H9 (cell line): ENCODE measurements around the gene SERINC3. TPM values are rescaled to one million over a fixed set of nuclear protein-coding genes. Genes with fewer than 3 reads are reported as not detected.

Source experiments
- DNase-seq: peaks from one replicate; pipeline ENCODE4 v3.0.0-alpha.2; 2017
- H2AFZ ChIP-seq: one replicate; pipeline ENCODE4 v1.6.1; 2013; ENCODE audit warnings: mild to moderate bottlenecking, low read length, control low read depth, moderate library complexity
- H2AK5ac ChIP-seq: 2 replicates; pipeline ENCODE4 v1.6.1; 2013; ENCODE audit warnings: low read length, control low read depth, mixed read lengths; ENCODE audit not compliant: insufficient read length
- H2BK120ac ChIP-seq: one replicate; pipeline ENCODE4 v1.6.1; 2013; ENCODE audit warnings: low read depth, mild to moderate bottlenecking, low read length, control low read depth, inconsistent platforms; ENCODE audit not compliant: poor library complexity, severe bottlenecking
- H2BK12ac ChIP-seq: 2 replicates; pipeline ENCODE4 v1.6.1; 2013; ENCODE audit warnings: low read length, control low read depth, mixed read lengths, low read depth; ENCODE audit not compliant: insufficient read length
- H2BK15ac ChIP-seq: 2 replicates; pipeline ENCODE4 v1.6.1; 2013; ENCODE audit warnings: low read depth, low read length, control low read depth
- H2BK20ac ChIP-seq: one replicate; pipeline ENCODE4 v1.6.1; 2013; ENCODE audit warnings: low read depth, mild to moderate bottlenecking, low read length, control low read depth, inconsistent platforms; ENCODE audit not compliant: poor library complexity, severe bottlenecking
- H2BK5ac ChIP-seq: 2 replicates; pipeline ENCODE4 v1.6.1; 2013; ENCODE audit warnings: low read length, control low read depth, mixed read lengths; ENCODE audit not compliant: insufficient read length
- H3K14ac ChIP-seq: 2 replicates; pipeline ENCODE4 v1.6.1; 2013; ENCODE audit warnings: low read length, control low read depth; ENCODE audit not compliant: insufficient read depth
- H3K18ac ChIP-seq: 2 replicates; pipeline ENCODE4 v1.6.1; 2013; ENCODE audit warnings: low read depth, mild to moderate bottlenecking, mixed read lengths, low read length, control low read depth; ENCODE audit not compliant: insufficient read length
- H3K23ac ChIP-seq: 2 replicates; pipeline ENCODE4 v1.6.1; 2013; ENCODE audit warnings: low read length, control low read depth, mixed read lengths, low read depth; ENCODE audit not compliant: insufficient read length
- H3K23me2 ChIP-seq: 2 replicates; pipeline ENCODE4 v1.6.1; 2013; ENCODE audit warnings: low read depth, mild to moderate bottlenecking, mixed read lengths, low read length, control low read depth; ENCODE audit not compliant: insufficient read length, poor library complexity, severe bottlenecking
- H3K27ac ChIP-seq: 2 replicates; pipeline ENCODE4 v1.5.1; 2013; ENCODE audit warnings: low read length, control low read depth, mixed read lengths, low read depth; ENCODE audit not compliant: insufficient read length
- H3K27me3 ChIP-seq: 2 replicates; pipeline ENCODE4 v1.6.1; 2013; ENCODE audit warnings: low read length, control low read depth, inconsistent platforms; ENCODE audit not compliant: insufficient read depth
- H3K4ac ChIP-seq: 2 replicates; pipeline ENCODE4 v1.6.1; 2013; ENCODE audit warnings: low read depth, mild to moderate bottlenecking, control low read depth, inconsistent platforms, low read length, moderate library complexity
- H3K4me1 ChIP-seq: 2 replicates; pipeline ENCODE4 v1.6.1; 2013; ENCODE audit warnings: low read length, control low read depth, inconsistent platforms; ENCODE audit not compliant: insufficient read depth
- H3K4me2 ChIP-seq: 2 replicates; pipeline ENCODE4 v1.6.1; 2013; ENCODE audit warnings: low read length, control low read depth, mixed read lengths; ENCODE audit not compliant: insufficient read length, insufficient read depth
- H3K56ac ChIP-seq: 2 replicates; pipeline ENCODE4 v1.6.1; 2013; ENCODE audit warnings: low read depth, mild to moderate bottlenecking, mixed read lengths, low read length, control low read depth; ENCODE audit not compliant: insufficient read length
- H3K79me1 ChIP-seq: 2 replicates; pipeline ENCODE4 v1.6.1; 2013; ENCODE audit warnings: low read depth, mild to moderate bottlenecking, moderate library complexity, low read length, control low read depth, inconsistent platforms; ENCODE audit not compliant: insufficient read depth, poor library complexity, severe bottlenecking
- H3K79me2 ChIP-seq: 2 replicates; pipeline ENCODE4 v1.6.1; 2013; ENCODE audit warnings: low read length, control low read depth, inconsistent platforms; ENCODE audit not compliant: insufficient read depth
- H3K9ac ChIP-seq: 2 replicates; pipeline ENCODE4 v1.6.1; 2013; ENCODE audit warnings: low read length, control low read depth, mixed read lengths; ENCODE audit not compliant: insufficient read length; ENCODE audit errors: extremely low read depth
- H3K9me3 ChIP-seq: one replicate; pipeline ENCODE4 v1.6.1; 2013; ENCODE audit warnings: low read depth, low read length, inconsistent platforms; ENCODE audit not compliant: control insufficient read depth
- H3T11ph ChIP-seq: one replicate; pipeline ENCODE4 v1.6.1; 2013; ENCODE audit warnings: mild to moderate bottlenecking, low read length, control low read depth, inconsistent platforms
- H4K20me1 ChIP-seq: one replicate; pipeline ENCODE4 v1.6.1; 2013; ENCODE audit not compliant: control insufficient read depth, insufficient read length, insufficient read depth
- H4K5ac ChIP-seq: 2 replicates; pipeline ENCODE4 v1.6.1; 2013; ENCODE audit warnings: low read depth, mild to moderate bottlenecking, mixed read lengths, low read length, control low read depth; ENCODE audit not compliant: insufficient read length
- H4K8ac ChIP-seq: replicated peaks from 2 replicates; pipeline ENCODE4 v1.6.1; 2013; ENCODE audit warnings: low read length, control low read depth, mixed read lengths, low read depth; ENCODE audit not compliant: insufficient read length
- H4K91ac ChIP-seq: 2 replicates; pipeline ENCODE4 v1.6.1; 2013; ENCODE audit warnings: low read depth, mild to moderate bottlenecking, moderate library complexity, mixed read lengths, low read length, control low read depth; ENCODE audit not compliant: insufficient read length
- H3K27ac Mint-ChIP-seq, 3 experiments: 2 replicates in 2 of 3; 3 replicates in 1 of 3; pipeline ENCODE4 v1.8.0; 2020 to 2021; ENCODE audit warnings: mixed read lengths in 3 of 3, mild to moderate bottlenecking in 1 of 3, moderate library complexity in 1 of 3
- H3K27me3 Mint-ChIP-seq: 2 replicates; pipeline ENCODE4 v1.8.0; 2021; ENCODE audit warnings: low read depth, mild to moderate bottlenecking, moderate library complexity, mixed read lengths
- H3K36me3 Mint-ChIP-seq, 3 experiments: 2 replicates in 2 of 3; 3 replicates in 1 of 3; pipeline ENCODE4 v1.8.0; 2020 to 2021; ENCODE audit warnings: low read depth in 3 of 3, mixed read lengths in 3 of 3; ENCODE audit not compliant: insufficient read depth in 1 of 3
- H3K4me1 Mint-ChIP-seq, 2 experiments: 2 replicates each; pipeline ENCODE4 v1.8.0; 2020; ENCODE audit warnings: mixed read lengths in 2 of 2
- H3K4me3 Mint-ChIP-seq, 2 experiments: 2 replicates in 1 of 2; 3 replicates in 1 of 2; pipeline ENCODE4 v1.8.0; 2020 to 2021; ENCODE audit warnings: mild to moderate bottlenecking in 2 of 2, mixed read lengths in 2 of 2, moderate library complexity in 1 of 2
- H3K9me3 Mint-ChIP-seq, 2 experiments: 2 replicates in 1 of 2; 3 replicates in 1 of 2; pipeline ENCODE4 v1.8.0; 2020; ENCODE audit warnings: mild to moderate bottlenecking in 2 of 2, mixed read lengths in 2 of 2, moderate library complexity in 1 of 2
- WGBS: extraction: QIAGEN DNeasy Blood & Tissue Kit; methylation state at CpG from one replicate; pipeline ENCODE4 v1.1.7; 2013; ENCODE audit warnings: missing lambda C conversion rate, low lambda C conversion rate, mixed read lengths; ENCODE audit not compliant: insufficient read length; ENCODE audit errors: extremely low coverage; 5-methylcytosine and 5-hydroxymethylcytosine counted together
- total RNA-seq: library from RNA; stranded (reverse); gene quantifications from 2 replicates; pipeline ENCODE4 v1.2.1, GENCODE V29; 2021
- TF ChIP-seq, protein P1 (sequence below): fragments of 200-600 bp; sonication (generic); conservative IDR thresholded peaks from 3 replicates; pipeline ENCODE4 v1.8.0; 2021; ENCODE audit warnings: antibody characterized with exemption, mild to moderate bottlenecking

Gene SERINC3
- total RNA-seq, 1 experiment from 2014 or later = 41.5 TPM

DNA sequence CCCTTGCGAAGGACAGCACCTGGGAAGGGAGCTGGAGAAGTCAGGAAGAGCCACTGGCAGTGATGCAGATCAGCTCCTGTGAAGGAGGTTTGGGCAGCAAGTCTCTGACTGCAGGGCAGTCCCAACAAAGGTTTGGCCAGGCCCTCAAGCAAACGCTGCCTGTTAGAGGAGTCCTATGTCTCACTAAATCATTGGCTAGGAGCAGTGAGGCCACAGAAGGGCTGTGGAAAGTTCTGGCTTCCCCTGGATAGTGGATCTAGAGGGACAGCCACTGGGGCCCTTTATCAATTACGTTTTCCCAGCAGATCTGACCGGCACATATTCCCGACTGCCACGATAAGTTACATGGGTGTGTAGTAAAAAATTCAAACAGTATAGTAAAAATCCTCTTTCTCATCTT lies 43.7 kb downstream of the SERINC3 start:
- Histone ChIP-seq H2BK20ac (no peak overlapping the region), H2AK5ac (no peak overlapping the region), H3K79me2 (no peaks in the 10 kb centered on the region), H4K8ac (no peak overlapping the region), H2AFZ (no peak overlapping the region), H3K4me1 (peaks cover 3% of the 10 kb centered on the region; the same call in 1 of the 2 replicates), H3K56ac (no peak overlapping the region), H3K9me3 (no peaks in the 10 kb centered on the region), H3K14ac (no peak overlapping the region), H3K27ac (no peak overlapping the region), H3K79me1 (no peaks in the 10 kb centered on the region), H3K9ac (no peak overlapping the region), H4K20me1 (no peaks in the 10 kb centered on the region), H3K23ac (no peak overlapping the region), H2BK5ac (no peak overlapping the region), H3K27me3 (no peaks in the 10 kb centered on the region), H3K23me2 (no peaks in the 10 kb centered on the region), H3T11ph (no peak overlapping the region), H2BK15ac (no peak overlapping the region), H4K91ac (no peak overlapping the region), H3K18ac (no peak overlapping the region), H4K5ac (no peak overlapping the region), H3K4me2 (no peak overlapping the region), H2BK12ac (no peak overlapping the region), H2BK120ac (no peak overlapping the region), H3K4ac (no peak overlapping the region)
- Mint-ChIP-seq H3K27me3 (peaks cover 5% of the 10 kb centered on the region), H3K27ac (no peak overlapping the region), H3K4me3 (no peak overlapping the region), H3K4me1 (peaks cover 16 to 18% of the 10 kb centered on the region in 2 experiments), H3K9me3 (no peaks in the 10 kb centered on the region), H3K36me3 (peaks cover 7 to 27% (median 21%) of the 10 kb centered on the region in 3 experiments; a peak in 6 of 7 replicates)
- TF ChIP-seq, protein P1, sequence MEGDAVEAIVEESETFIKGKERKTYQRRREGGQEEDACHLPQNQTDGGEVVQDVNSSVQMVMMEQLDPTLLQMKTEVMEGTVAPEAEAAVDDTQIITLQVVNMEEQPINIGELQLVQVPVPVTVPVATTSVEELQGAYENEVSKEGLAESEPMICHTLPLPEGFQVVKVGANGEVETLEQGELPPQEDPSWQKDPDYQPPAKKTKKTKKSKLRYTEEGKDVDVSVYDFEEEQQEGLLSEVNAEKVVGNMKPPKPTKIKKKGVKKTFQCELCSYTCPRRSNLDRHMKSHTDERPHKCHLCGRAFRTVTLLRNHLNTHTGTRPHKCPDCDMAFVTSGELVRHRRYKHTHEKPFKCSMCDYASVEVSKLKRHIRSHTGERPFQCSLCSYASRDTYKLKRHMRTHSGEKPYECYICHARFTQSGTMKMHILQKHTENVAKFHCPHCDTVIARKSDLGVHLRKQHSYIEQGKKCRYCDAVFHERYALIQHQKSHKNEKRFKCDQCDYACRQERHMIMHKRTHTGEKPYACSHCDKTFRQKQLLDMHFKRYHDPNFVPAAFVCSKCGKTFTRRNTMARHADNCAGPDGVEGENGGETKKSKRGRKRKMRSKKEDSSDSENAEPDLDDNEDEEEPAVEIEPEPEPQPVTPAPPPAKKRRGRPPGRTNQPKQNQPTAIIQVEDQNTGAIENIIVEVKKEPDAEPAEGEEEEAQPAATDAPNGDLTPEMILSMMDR = no peak
- WGBS = no CpG with 5 or more reads among the region's 6 CpGs
- DNase-seq = no peak
